Type B pancreatic cell (in vitro differentiated cells): Measurements from ENCODE around the gene SMAD7. TPM values are rescaled to one million over a fixed set of nuclear protein-coding genes. Genes with fewer than 3 reads are reported as not detected.

Experiments
- DNase-seq: peaks from one replicate; pipeline ENCODE4 v3.0.0; 2021; ENCODE audit warnings: mixed read lengths; ENCODE audit not compliant: unreplicated experiment; ENCODE audit errors: extremely low spot score
- H3K27ac Mint-ChIP-seq: 2 replicates; pipeline ENCODE4 v1.8.0; 2021; ENCODE audit warnings: mild to moderate bottlenecking, mixed read lengths
- H3K27me3 Mint-ChIP-seq: 2 replicates; pipeline ENCODE4 v1.8.0; 2021; ENCODE audit warnings: mixed read lengths
- H3K36me3 Mint-ChIP-seq: 2 replicates; pipeline ENCODE4 v1.8.0; 2021; ENCODE audit warnings: mixed read lengths
- H3K4me1 Mint-ChIP-seq: one replicate; pipeline ENCODE4 v1.8.0; 2021; ENCODE audit warnings: mixed read lengths; ENCODE audit not compliant: unreplicated experiment
- H3K4me3 Mint-ChIP-seq: 2 replicates; pipeline ENCODE4 v1.8.0; 2021; ENCODE audit warnings: mild to moderate bottlenecking, mixed read lengths
- H3K9me3 Mint-ChIP-seq: 2 replicates; pipeline ENCODE4 v1.8.0; 2021; ENCODE audit warnings: mixed read lengths
- CTCF ChIP-seq: fragments of 200-600 bp; sonication (generic); conservative IDR thresholded peaks from 2 replicates; pipeline ENCODE4 v1.5.0; 2021; ENCODE audit warnings: antibody characterized with exemption, mild to moderate bottlenecking
- total RNA-seq: library from RNA; stranded (reverse); gene quantifications from 2 replicates; pipeline ENCODE4 v1.2.1, GENCODE V29; 2021; ENCODE audit warnings: low replicate concordance

Gene SMAD7
- total RNA-seq, 1 donor from 2014 or later = 17.8 TPM

- Mint-ChIP-seq H3K4me1 (peaks cover 34% of the 10 kb centered on the region), H3K9me3 (no peaks in the 10 kb centered on the region), H3K36me3 (no peaks in the 10 kb centered on the region), H3K27ac (no peak overlapping the region), H3K4me3 (peak overlapping the region; percentile 15), H3K27me3 (peaks cover 4% of the 10 kb centered on the region)
- TF ChIP-seq CTCF = no peak
- DNase-seq = no peak
These were observed 31.5 kb upstream of the SMAD7 start for GRCh38 chr18:48982266-48982665.

DNA sequence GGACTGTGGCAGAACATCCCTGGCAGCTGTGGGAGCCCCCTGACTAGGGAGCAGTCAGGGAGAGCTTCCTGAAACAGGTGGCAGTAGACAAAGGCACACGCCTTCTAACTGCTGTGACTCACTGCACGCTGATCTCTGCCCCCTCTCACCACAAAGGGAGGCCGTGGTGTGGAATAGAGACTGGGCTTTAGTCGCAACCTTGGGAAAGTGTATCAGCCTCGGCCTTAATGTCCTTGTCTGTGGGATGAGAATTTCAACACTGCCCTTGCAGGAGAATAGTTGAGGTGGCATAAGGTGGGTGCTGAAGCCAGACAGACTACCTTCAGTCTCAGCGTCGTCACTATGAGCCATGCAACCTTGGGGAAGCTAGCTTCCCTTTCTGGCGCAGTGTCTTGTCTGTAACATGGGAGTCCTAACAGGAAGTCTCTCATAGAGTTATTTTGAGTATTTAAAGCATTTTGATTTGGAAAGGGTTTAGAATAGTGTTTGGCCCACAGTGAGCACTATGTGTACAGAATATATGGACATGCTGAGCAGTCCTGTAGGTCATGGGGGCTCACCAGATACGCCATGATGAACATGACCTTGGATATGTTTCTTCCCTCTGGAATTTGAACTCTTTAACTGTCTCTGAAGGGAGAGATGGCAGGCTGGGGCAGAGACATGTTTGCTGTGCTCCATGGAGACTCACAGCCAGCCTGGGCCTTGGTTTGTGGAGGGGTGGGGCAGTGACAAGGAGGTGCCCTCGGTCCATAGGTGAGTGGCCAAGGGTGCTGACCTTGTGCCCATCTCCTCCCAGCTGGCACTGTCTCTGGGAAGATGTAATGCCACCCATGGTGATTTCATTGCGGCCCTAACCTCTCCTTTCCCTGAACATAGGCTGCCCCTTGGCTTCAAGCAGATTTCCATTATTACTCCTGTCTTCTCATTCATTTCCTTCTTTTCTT is 29.5 kb upstream of the SMAD7 start:
- H3K27me3 Mint-ChIP-seq = peaks cover 10% of the 10 kb centered on the region
- no peak overlapping the region for H3K4me3 Mint-ChIP-seq
- TF ChIP-seq CTCF = no peak
- H3K4me1 Mint-ChIP-seq = peaks cover 29% of the 10 kb centered on the region
- no peak for DNase-seq
- H3K9me3 Mint-ChIP-seq = no peaks in the 10 kb centered on the region
- H3K36me3 Mint-ChIP-seq = no peaks in the 10 kb centered on the region
- no peak overlapping the region for H3K27ac Mint-ChIP-seq

- Mint-ChIP-seq H3K27me3 (peaks cover 10% of the 10 kb centered on the region), H3K9me3 (no peaks in the 10 kb centered on the region), H3K4me3 (peak overlapping the region; percentile 38), H3K4me1 (peaks cover 36% of the 10 kb centered on the region), H3K36me3 (no peaks in the 10 kb centered on the region), H3K27ac (no peak overlapping the region)
- no peak for DNase-seq
- TF ChIP-seq CTCF = no peak
These were observed 27.1 kb upstream of the SMAD7 start for GRCh38 chr18:48977914-48978313.

DNA sequence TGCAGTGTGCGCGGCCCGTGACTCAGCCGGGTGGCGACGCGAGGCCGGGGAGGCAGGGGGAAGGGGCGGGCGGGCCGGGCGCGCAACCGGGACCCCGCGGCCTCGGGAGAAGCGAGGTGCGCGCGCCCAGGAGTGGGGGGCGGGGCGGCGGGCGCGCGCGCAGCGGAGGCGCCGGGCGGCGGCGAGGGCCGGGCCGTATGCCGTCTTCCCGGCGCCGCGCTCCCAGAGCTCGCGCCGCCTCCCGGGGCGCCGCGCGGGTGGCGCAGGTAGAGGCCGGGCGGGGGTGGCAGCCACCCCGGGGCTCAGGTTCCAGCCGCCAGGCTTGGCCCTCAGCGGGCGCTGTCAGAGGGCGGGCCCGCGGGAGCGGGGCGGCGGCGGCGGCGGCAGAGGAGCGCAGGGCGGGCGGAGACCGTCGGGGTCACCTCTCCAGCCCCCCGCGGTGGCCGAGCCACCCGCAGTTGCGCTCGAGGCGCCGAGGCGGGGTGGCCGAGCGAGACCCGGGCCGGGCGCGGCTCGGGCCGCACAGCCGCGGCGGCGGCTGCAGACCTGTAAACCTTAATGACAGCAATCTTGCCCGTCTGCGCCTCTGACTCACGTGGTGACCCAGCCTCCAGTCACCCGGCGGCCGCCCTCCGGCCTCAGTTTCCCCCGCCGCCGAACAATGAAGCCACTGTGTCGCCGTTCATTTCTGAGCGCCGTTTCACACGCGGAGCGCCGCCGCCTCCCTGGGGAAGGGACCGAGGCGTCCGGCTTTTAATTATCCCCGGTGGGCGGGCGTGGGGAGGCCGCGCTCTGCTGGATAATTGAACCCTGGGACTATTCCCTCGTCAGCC is 25.3 kb upstream of the SMAD7 start:
- DNase-seq = no peak
- H3K27me3 Mint-ChIP-seq = peaks cover 6% of the 10 kb centered on the region
- H3K4me3 Mint-ChIP-seq = peak overlapping the region; percentile 88
- no peaks in the 10 kb centered on the region for H3K9me3 Mint-ChIP-seq
- H3K36me3 Mint-ChIP-seq = no peaks in the 10 kb centered on the region
- H3K27ac Mint-ChIP-seq = peak overlapping the region; percentile 66
- TF ChIP-seq CTCF = no peak
- H3K4me1 Mint-ChIP-seq = peaks cover 26% of the 10 kb centered on the region

GRCh38 chr18:48975120-48975816 is 24.5 kb upstream of the SMAD7 start:
- DNase-seq = no peak
- Mint-ChIP-seq H3K4me3 (peak overlapping the region; percentile 81), H3K9me3 (no peaks in the 10 kb centered on the region), H3K27me3 (peaks cover 6% of the 10 kb centered on the region), H3K4me1 (peaks cover 23% of the 10 kb centered on the region), H3K27ac (peak overlapping the region; percentile 85), H3K36me3 (no peaks in the 10 kb centered on the region)
- TF ChIP-seq CTCF = no peak
